DMS53 (cell line): ENCODE data around the gene BNIP5.

Experiments
- DNase-seq: peaks from one replicate; lab custom pipeline; 2025; lab: John Stamatoyannopoulos, UW

The BNIP5 gene

DNA sequence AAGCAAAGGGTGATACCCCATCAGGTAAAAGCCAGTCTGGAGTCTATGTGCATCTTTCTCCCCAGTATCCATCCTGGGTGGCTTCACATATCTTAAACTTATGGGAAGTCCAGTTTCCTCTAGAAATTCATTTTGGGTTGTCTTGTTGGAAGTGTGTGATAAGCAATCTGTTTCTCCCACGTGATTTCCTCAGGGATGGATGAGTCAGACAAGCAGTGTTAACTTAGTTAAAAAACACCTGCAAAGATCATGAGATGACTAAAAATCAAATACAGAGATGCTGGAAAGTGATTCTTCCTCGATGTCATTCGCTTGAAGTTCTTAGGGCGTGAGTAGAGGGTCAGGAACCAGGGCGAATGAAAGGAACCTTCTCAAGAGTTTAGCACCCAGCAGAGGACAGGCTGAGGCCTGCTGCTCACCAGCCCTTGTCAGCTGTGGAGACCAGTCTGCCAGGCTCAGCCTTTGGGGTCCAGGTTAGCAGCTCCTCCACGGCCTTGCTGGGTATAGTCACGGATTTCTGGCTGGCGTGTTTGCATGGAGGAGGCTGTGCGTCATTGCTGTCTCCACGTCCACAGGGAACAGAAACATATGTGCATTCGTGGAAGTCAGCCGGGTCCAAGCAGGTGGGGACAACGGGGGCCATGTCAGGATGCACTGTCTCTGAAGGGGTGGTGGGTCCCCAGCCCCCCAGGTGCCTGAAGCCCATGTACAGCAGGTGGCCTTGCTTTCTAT lies 69.6 kb downstream of the BNIP5 start:
- DNase-seq: no peak
